Measurements from ENCODE around the gene P2RY2. TPM values are rescaled to one million over a fixed set of nuclear protein-coding genes. Genes with fewer than 3 reads are reported as not detected.
A peak's percentile ranks its signal among the peaks of the same experiment; 100 is the strongest.

The P2RY2 gene
- total and polyA plus RNA-seq, 9 of the 15 experiments (the other 6 are each of a cell fraction or from before 2014, with no cell fraction given) = not detected

DNA sequence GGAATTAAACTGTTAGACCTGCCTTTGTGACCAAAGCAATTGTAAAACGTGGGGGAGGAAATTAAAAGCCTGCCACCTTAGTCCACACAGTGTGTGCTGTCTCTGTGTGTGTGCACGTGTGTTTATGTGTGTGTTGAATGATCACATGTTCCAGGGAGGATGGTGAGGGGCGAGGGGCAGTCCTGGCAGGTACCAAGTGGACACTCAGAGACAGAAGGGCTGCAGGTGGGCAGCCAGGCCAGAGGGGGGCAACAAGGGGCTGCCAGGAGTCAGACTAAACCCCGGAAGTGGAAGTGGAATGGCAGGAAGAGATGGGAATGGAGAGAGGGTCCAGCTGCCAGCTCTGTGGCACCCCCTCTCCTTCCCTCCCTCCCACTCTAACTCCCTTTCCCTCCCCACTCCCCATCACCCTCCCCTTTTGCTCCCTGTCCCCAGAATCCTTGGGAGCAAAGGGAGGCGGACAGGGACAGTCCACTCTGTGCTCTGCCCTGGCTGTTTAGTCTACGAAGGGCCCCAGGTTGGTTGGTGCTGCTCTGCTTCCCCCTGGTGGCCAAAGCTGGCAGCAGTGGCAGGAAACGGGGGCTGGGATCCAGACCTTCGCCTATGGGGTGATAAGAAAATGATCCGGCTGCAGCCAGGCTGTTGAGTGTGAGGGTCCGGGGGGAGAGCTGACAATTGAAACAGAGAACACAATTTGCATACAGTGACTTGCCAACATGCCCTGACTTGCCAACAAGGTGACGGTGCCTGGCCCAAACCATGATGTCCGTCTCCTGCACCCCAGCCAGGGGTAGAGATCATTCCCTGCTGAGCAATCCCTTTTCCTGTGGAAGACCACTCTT lies 24.4 kb downstream of the P2RY2 start (continued):
- TF ChIP-seq, protein P1, sequence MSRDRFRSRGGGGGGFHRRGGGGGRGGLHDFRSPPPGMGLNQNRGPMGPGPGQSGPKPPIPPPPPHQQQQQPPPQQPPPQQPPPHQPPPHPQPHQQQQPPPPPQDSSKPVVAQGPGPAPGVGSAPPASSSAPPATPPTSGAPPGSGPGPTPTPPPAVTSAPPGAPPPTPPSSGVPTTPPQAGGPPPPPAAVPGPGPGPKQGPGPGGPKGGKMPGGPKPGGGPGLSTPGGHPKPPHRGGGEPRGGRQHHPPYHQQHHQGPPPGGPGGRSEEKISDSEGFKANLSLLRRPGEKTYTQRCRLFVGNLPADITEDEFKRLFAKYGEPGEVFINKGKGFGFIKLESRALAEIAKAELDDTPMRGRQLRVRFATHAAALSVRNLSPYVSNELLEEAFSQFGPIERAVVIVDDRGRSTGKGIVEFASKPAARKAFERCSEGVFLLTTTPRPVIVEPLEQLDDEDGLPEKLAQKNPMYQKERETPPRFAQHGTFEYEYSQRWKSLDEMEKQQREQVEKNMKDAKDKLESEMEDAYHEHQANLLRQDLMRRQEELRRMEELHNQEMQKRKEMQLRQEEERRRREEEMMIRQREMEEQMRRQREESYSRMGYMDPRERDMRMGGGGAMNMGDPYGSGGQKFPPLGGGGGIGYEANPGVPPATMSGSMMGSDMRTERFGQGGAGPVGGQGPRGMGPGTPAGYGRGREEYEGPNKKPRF (IDR thresholded peaks at IDR 0.05; ENCODE audit: low read depth, low read length) = no peak
- no peak for TF ChIP-seq GTF2A2 (tag; IDR thresholded peaks at IDR 0.05)
- TF ChIP-seq MCM3 (IDR thresholded peaks at IDR 0.05) = no peak
- no peak for TF ChIP-seq NFIX (CRISPR knock-in tag; IDR thresholded peaks at IDR 0.05; ENCODE audit: low read depth)
- TF ChIP-seq, protein P2, sequence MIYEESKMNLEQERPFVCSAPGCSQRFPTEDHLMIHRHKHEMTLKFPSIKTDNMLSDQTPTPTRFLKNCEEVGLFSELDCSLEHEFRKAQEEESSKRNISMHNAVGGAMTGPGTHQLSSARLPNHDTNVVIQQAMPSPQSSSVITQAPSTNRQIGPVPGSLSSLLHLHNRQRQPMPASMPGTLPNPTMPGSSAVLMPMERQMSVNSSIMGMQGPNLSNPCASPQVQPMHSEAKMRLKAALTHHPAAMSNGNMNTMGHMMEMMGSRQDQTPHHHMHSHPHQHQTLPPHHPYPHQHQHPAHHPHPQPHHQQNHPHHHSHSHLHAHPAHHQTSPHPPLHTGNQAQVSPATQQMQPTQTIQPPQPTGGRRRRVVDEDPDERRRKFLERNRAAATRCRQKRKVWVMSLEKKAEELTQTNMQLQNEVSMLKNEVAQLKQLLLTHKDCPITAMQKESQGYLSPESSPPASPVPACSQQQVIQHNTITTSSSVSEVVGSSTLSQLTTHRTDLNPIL (CRISPR knock-in tag; IDR thresholded peaks at IDR 0.05) = no peak
- no peak for TF ChIP-seq SNRNP70 (optimal IDR thresholded peaks at IDR 0.05; ENCODE audit: low read depth, low read length)
- no peak for TF ChIP-seq POLR2B (IDR thresholded peaks at IDR 0.05; ENCODE audit: low read depth, partially characterized antibody)
- TF ChIP-seq TBP (optimal IDR thresholded peaks at IDR 0.05; ENCODE audit: low read depth, low read length) = peak; percentile 56
- no peak for TF ChIP-seq SREBF1 (IDR thresholded peaks at IDR 0.05; ENCODE audit: borderline replicate concordance, low read depth, low read length)
- TF ChIP-seq KHSRP (IDR thresholded peaks at IDR 0.05) = no peak
- TF ChIP-seq ZNF277 (CRISPR knock-in tag; IDR thresholded peaks at IDR 0.05; ENCODE audit: borderline replicate concordance) = no peak
- no peak for TF ChIP-seq TCF3 (CRISPR knock-in tag; IDR thresholded peaks at IDR 0.05)
- no peak for TF ChIP-seq ZBTB8A (IDR thresholded peaks at IDR 0.05; ENCODE audit: partially characterized antibody)
- TF ChIP-seq PTTG1 (tag; IDR thresholded peaks at IDR 0.05; ENCODE audit: low read depth) = no peak
- no peak for TF ChIP-seq ZNF717 (CRISPR knock-in tag; IDR thresholded peaks at IDR 0.05)
- TF ChIP-seq SLC30A9 (CRISPR knock-in tag; IDR thresholded peaks at IDR 0.05) = no peak
- no peak for TF ChIP-seq ZBTB49 (CRISPR knock-in tag; IDR thresholded peaks at IDR 0.05; ENCODE audit: borderline replicate concordance)
- no peak for TF ChIP-seq MTA2 (IDR thresholded peaks at IDR 0.05; ENCODE audit: low read depth)
- no peak for TF ChIP-seq KLF13 (tag; IDR thresholded peaks at IDR 0.05; ENCODE audit: borderline replicate concordance, low read depth)
- no peak for TF ChIP-seq ILF3 (IDR thresholded peaks at IDR 0.05; ENCODE audit: borderline replicate concordance)
- TF ChIP-seq DACH1 (IDR thresholded peaks at IDR 0.05; ENCODE audit: partially characterized antibody) = no peak
- no peak for TF ChIP-seq ZNF23 (CRISPR knock-in tag; IDR thresholded peaks at IDR 0.05)

Measured in K562 (cell line).